ENCODE results near the gene PSG5. TPM values are rescaled to one million over a fixed set of nuclear protein-coding genes. Genes with fewer than 3 reads are reported as not detected.
"Not testable (repeated sequence)": the region's sequence is repeated elsewhere in the genome, so short reads cannot be mapped to it uniquely, and the experiment has no call there.

Gene PSG5
- total and polyA plus RNA-seq, 2 experiments from 2014 or later: 534 to 1,019 TPM

- H3K9ac ChIP-seq: no peak overlapping the region
- H4K20me1 ChIP-seq (ENCODE audit: insufficient read depth): no peaks in the 10 kb centered on the region
- H3K36me3 ChIP-seq (ENCODE audit: low read depth): no peaks in the 10 kb centered on the region
- 0 out of 2 replicates have a peak, but pooled peaks cover 6% of the 10 kb centered on the region for H3F3A ChIP-seq (ENCODE audit: insufficient read depth)
- DNase-seq: no peak
- no peak overlapping the region for H2AFZ ChIP-seq
- WGBS, 2 experiments (ENCODE audit: low coverage in 1 of 2, low lambda C conversion rate in 2 of 2, missing lambda C conversion rate in 2 of 2): 88 to 94% methylated on average over 2 of the region's 2 CpGs
- no peaks in the 10 kb centered on the region for H3K9me3 ChIP-seq (ENCODE audit: low read depth)
- H3K79me2 ChIP-seq (ENCODE audit: insufficient read depth): no peaks in the 10 kb centered on the region
- H3K9me2 ChIP-seq (ENCODE audit: insufficient read depth): no peaks in the 10 kb centered on the region
- H3K27ac ChIP-seq: no peak overlapping the region
- in situ Hi-C loops (cut with MboI): no loop called here
- TF ChIP-seq EZH2 (IDR thresholded peaks at IDR 0.05; ENCODE audit: insufficient read depth, poor library complexity, severe bottlenecking) (no peak), EZH2phosphoT487 (IDR thresholded peaks at IDR 0.05; ENCODE audit: insufficient read depth, low read depth) (no peak)
- no peak overlapping the region for H3K4me2 ChIP-seq (ENCODE audit: unreplicated experiment)
- no peaks in the 10 kb centered on the region for H3K27me3 ChIP-seq (replicated peaks; ENCODE audit: insufficient read depth)
- H3K4me1 ChIP-seq (ENCODE audit: insufficient read depth): peaks cover 13% of the 10 kb centered on the region
- H3K4me3 ChIP-seq: no peak overlapping the region
Observed at GRCh38 chr19:43224855-43225253, 38.5 kb upstream of the PSG5 start.

- H3K9me3 ChIP-seq (ENCODE audit: low read depth); H4K20me1 ChIP-seq (ENCODE audit: insufficient read depth); H3K4me3 ChIP-seq; H2AFZ ChIP-seq; H3F3A ChIP-seq (ENCODE audit: insufficient read depth); H3K27me3 ChIP-seq (replicated peaks; ENCODE audit: insufficient read depth); in situ Hi-C loops (cut with MboI); H3K9me2 ChIP-seq (ENCODE audit: insufficient read depth); H3K79me2 ChIP-seq (ENCODE audit: insufficient read depth); H3K36me3 ChIP-seq (ENCODE audit: low read depth); H3K9ac ChIP-seq: not testable (repeated sequence)
- Histone ChIP-seq H3K4me1 (ENCODE audit: insufficient read depth) (peaks cover 13% of the 10 kb centered on the region), H3K4me2 (ENCODE audit: unreplicated experiment) (peak overlapping the region; percentile 42), H3K27ac (peak overlapping the region; percentile 24)
- 68 to 69% methylated on average over 5 of the region's 5 CpGs for WGBS, 2 experiments (ENCODE audit: low coverage in 1 of 2, low lambda C conversion rate in 2 of 2, missing lambda C conversion rate in 2 of 2)
- DNase-seq: peak; percentile 41
Observed at GRCh38 chr19:43224201-43224854, 38.0 kb upstream of the PSG5 start.

GRCh38 chr19:43221891-43222290, 35.6 kb upstream of the PSG5 start:
- H3K4me1 ChIP-seq (ENCODE audit: insufficient read depth): peaks cover 13% of the 10 kb centered on the region
- H2AFZ ChIP-seq; H3K36me3 ChIP-seq (ENCODE audit: low read depth); H3K4me3 ChIP-seq; H3K9ac ChIP-seq; H3K79me2 ChIP-seq (ENCODE audit: insufficient read depth); H4K20me1 ChIP-seq (ENCODE audit: insufficient read depth); H3K9me3 ChIP-seq (ENCODE audit: low read depth); H3K9me2 ChIP-seq (ENCODE audit: insufficient read depth); in situ Hi-C loops (cut with MboI); DNase-seq; H3F3A ChIP-seq (ENCODE audit: insufficient read depth); H3K27ac ChIP-seq; H3K27me3 ChIP-seq (replicated peaks; ENCODE audit: insufficient read depth); H3K4me2 ChIP-seq (ENCODE audit: unreplicated experiment): not testable (repeated sequence)
- 91 to 92% methylated on average over 19 to 22 of the region's 22 CpGs for WGBS, 2 experiments (ENCODE audit: low coverage in 1 of 2, low lambda C conversion rate in 2 of 2, missing lambda C conversion rate in 2 of 2)

GRCh38 chr19:43219136-43219535, 32.8 kb upstream of the PSG5 start:
- H3K4me1 ChIP-seq (ENCODE audit: insufficient read depth); H3K9ac ChIP-seq; H3K9me2 ChIP-seq (ENCODE audit: insufficient read depth); H3K4me3 ChIP-seq; H2AFZ ChIP-seq; H3K4me2 ChIP-seq (ENCODE audit: unreplicated experiment); H3F3A ChIP-seq (ENCODE audit: insufficient read depth); H4K20me1 ChIP-seq (ENCODE audit: insufficient read depth); H3K36me3 ChIP-seq (ENCODE audit: low read depth); H3K27ac ChIP-seq; H3K79me2 ChIP-seq (ENCODE audit: insufficient read depth); H3K9me3 ChIP-seq (ENCODE audit: low read depth); in situ Hi-C loops (cut with MboI); H3K27me3 ChIP-seq (replicated peaks; ENCODE audit: insufficient read depth): not testable (repeated sequence)
- DNase-seq: peak; percentile 53
- 47 to 50% methylated on average over 4 of the region's 4 CpGs for WGBS, 2 experiments (ENCODE audit: low coverage in 1 of 2, low lambda C conversion rate in 2 of 2, missing lambda C conversion rate in 2 of 2)

GRCh38 chr19:43215881-43216280, 29.5 kb upstream of the PSG5 start:
- not testable (repeated sequence) for H3K27ac ChIP-seq
- WGBS, 2 experiments (ENCODE audit: low coverage in 1 of 2, low lambda C conversion rate in 2 of 2, missing lambda C conversion rate in 2 of 2): 32 to 39% methylated on average over 2 of the region's 2 CpGs

More at GRCh38 chr19:43215881-43216280, 29.5 kb upstream of the PSG5 start:
- H3K36me3 ChIP-seq (ENCODE audit: low read depth); H3K4me1 ChIP-seq (ENCODE audit: insufficient read depth); H3K79me2 ChIP-seq (ENCODE audit: insufficient read depth); H4K20me1 ChIP-seq (ENCODE audit: insufficient read depth); H2AFZ ChIP-seq; in situ Hi-C loops (cut with MboI); H3K9ac ChIP-seq; H3K27me3 ChIP-seq (replicated peaks; ENCODE audit: insufficient read depth); H3K4me3 ChIP-seq; H3K4me2 ChIP-seq (ENCODE audit: unreplicated experiment); DNase-seq; H3K9me2 ChIP-seq (ENCODE audit: insufficient read depth); H3F3A ChIP-seq (ENCODE audit: insufficient read depth); H3K9me3 ChIP-seq (ENCODE audit: low read depth): not testable (repeated sequence)
